HG03432 (cell line): ENCODE results near the gene CEP170.

Source experiments
- ATAC-seq: cut with Tn5 transposase; IDR thresholded peaks from one replicate; pipeline ENCODE4 v1.9.1; 2021; ENCODE audit warnings: mild to moderate bottlenecking, moderate library complexity; ENCODE audit not compliant: unreplicated experiment

CEP170 gene

GRCh38 chr1:243268751-243269460, 13.8 kb upstream of the CEP170 start:
- ATAC-seq, result peak; percentile 18

GRCh38 chr1:243267914-243268653, 13.0 kb upstream of the CEP170 start:
- ATAC-seq, result no peak

GRCh38 chr1:243267471-243267880, 12.4 kb upstream of the CEP170 start:
- ATAC-seq, result no peak

GRCh38 chr1:243266231-243266630, 11.2 kb upstream of the CEP170 start:
- no peak for ATAC-seq

- no peak for ATAC-seq
These were observed 9.6 kb upstream of the CEP170 start for GRCh38 chr1:243264717-243265116.

- ATAC-seq, result no peak
These were observed 6.3 kb upstream of the CEP170 start for GRCh38 chr1:243261390-243261789.

- ATAC-seq, result no peak
These were observed 5.3 kb upstream of the CEP170 start for GRCh38 chr1:243260221-243260880.

- ATAC-seq, result no peak
These were observed 3.6 kb upstream of the CEP170 start for GRCh38 chr1:243258731-243259130.

GRCh38 chr1:243257189-243257588, 2.1 kb upstream of the CEP170 start:
- no peak for ATAC-seq

- no peak for ATAC-seq
These were observed 1.5 kb upstream of the CEP170 start for GRCh38 chr1:243256590-243256989.

- ATAC-seq, result peak; percentile 75
These were observed 871 bp upstream of the CEP170 start, which contains the start of gene SDCCAG8 for GRCh38 chr1:243255791-243256512. SDCCAG8 (plus strand) TSS chr1:243256041; CDS start chr1:243256174, 133 bp downstream.

GRCh38 chr1:243254233-243254926, 701 bp downstream of the CEP170 start:
- ATAC-seq, result peak; percentile 26

- ATAC-seq, result no peak
These were observed 1.2 kb downstream of the CEP170 start for GRCh38 chr1:243253926-243254232.

GRCh38 chr1:243253211-243253925, 1.7 kb downstream of the CEP170 start:
- no peak for ATAC-seq

GRCh38 chr1:243251539-243251938, 3.5 kb downstream of the CEP170 start:
- no peak for ATAC-seq

GRCh38 chr1:243250102-243250501, 5.0 kb downstream of the CEP170 start:
- ATAC-seq, result no peak

GRCh38 chr1:243249214-243249613, 5.9 kb downstream of the CEP170 start:
- no peak for ATAC-seq

- no peak for ATAC-seq
These were observed 7.2 kb downstream of the CEP170 start for GRCh38 chr1:243247901-243248300.

- peak; percentile 37 for ATAC-seq
These were observed 8.2 kb downstream of the CEP170 start for GRCh38 chr1:243246916-243247315.

GRCh38 chr1:243244432-243244841, 10.6 kb downstream of the CEP170 start:
- peak; percentile 60 for ATAC-seq
